Osteocyte (in vitro differentiated cells): ENCODE data around the gene LRRC31. TPM values are rescaled to one million over a fixed set of nuclear protein-coding genes. Genes with fewer than 3 reads are reported as not detected.

ENCODE experiments used
- DNase-seq: peaks from one replicate; pipeline ENCODE4 v3.0.0; 2021; ENCODE audit warnings: mixed read lengths; ENCODE audit not compliant: unreplicated experiment; ENCODE audit errors: extremely low spot score
- H3K27ac Mint-ChIP-seq: one replicate; pipeline ENCODE4 v1.8.0; 2021; ENCODE audit warnings: mild to moderate bottlenecking, mixed read lengths; ENCODE audit not compliant: unreplicated experiment
- H3K27me3 Mint-ChIP-seq: one replicate; pipeline ENCODE4 v1.8.0; 2021; ENCODE audit warnings: mixed read lengths; ENCODE audit not compliant: unreplicated experiment
- H3K36me3 Mint-ChIP-seq: one replicate; pipeline ENCODE4 v1.8.0; 2021; ENCODE audit warnings: mixed read lengths; ENCODE audit not compliant: unreplicated experiment
- H3K4me1 Mint-ChIP-seq: one replicate; pipeline ENCODE4 v1.8.0; 2021; ENCODE audit warnings: mixed read lengths; ENCODE audit not compliant: unreplicated experiment
- H3K4me3 Mint-ChIP-seq: one replicate; pipeline ENCODE4 v1.8.0; 2021; ENCODE audit warnings: mild to moderate bottlenecking, moderate library complexity, mixed read lengths; ENCODE audit not compliant: unreplicated experiment
- H3K9me3 Mint-ChIP-seq: one replicate; pipeline ENCODE4 v1.8.0; 2021; ENCODE audit warnings: mixed read lengths; ENCODE audit not compliant: unreplicated experiment
- total RNA-seq: library from RNA; stranded (reverse); gene quantifications from 2 replicates; pipeline ENCODE4 v1.2.1, GENCODE V29; 2021
- TF ChIP-seq, protein P1 (sequence below): fragments of 200-600 bp; sonication (generic); IDR thresholded peaks from 2 replicates; pipeline ENCODE4 v1.5.0; 2021; ENCODE audit warnings: antibody characterized with exemption, mild to moderate bottlenecking, moderate library complexity

Gene LRRC31
- total RNA-seq, 1 donor from 2014 or later: not detected

DNA sequence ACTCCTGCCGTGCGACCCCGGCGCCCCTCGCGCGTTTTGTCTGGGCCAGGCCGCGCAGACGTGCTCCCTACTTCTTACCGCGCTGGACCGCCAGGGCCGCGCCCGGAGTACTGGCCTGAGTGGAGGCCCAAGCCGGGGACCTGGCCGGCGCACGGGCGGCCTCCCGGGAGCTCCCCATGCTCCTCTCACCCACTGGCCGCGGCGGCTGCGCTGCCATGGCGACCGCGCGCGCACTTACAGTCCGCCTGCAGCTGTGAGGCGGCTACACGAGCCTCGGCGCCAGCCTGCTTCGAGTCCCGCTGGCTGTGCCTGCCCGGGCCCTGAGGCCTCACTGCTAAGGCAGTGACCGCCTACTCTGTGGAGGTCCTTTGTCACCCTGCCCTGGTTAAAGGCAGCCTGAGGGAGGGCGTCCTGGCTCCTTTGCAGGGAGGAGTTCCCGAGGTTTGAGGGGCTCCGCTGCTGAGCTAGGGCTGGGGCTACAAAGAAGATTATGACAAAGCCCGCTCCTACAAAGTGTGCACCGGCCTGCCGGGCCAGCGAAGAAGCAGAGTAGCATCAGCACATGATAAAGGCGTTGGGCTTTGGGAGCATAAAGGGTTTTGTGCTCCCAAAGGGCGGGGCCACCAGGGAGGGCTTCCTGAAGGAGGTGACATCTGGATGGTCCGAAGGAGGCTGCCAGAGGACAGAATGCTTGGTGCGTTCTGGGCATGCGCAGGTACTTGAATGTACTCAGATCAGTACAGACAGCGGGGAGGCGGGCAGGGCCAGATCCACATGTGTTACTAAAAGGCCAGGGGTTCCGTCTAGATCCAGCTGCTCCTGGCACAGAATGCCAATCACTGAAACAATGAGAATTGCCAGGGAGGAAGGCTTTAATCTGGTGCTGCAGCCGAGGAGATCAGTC, 57.2 kb downstream of the LRRC31 start, which contains the start of the genes LRRC34 and LRRIQ4:
TSS of gene LRRC34 (minus strand) at position 573 of the 904 bp plus-strand sequence. CDS start at position 217, 356 bp downstream.
TSS of gene LRRIQ4 (plus strand) at position 539 of the 904 bp plus-strand sequence. CDS start 9,052 bp downstream, outside the sequence.
- DNase-seq: peak; percentile 88
- Mint-ChIP-seq H3K27me3 (no peaks in the 10 kb centered on the region), H3K9me3 (peaks cover 16% of the 10 kb centered on the region), H3K4me3 (peak within 1 kb of the TSS; percentile 76), H3K27ac (peak within 1 kb of the TSS; percentile 87), H3K4me1 (peaks cover 16% of the 10 kb centered on the region), H3K36me3 (no peaks in the 10 kb centered on the region)
- TF ChIP-seq, protein P1, sequence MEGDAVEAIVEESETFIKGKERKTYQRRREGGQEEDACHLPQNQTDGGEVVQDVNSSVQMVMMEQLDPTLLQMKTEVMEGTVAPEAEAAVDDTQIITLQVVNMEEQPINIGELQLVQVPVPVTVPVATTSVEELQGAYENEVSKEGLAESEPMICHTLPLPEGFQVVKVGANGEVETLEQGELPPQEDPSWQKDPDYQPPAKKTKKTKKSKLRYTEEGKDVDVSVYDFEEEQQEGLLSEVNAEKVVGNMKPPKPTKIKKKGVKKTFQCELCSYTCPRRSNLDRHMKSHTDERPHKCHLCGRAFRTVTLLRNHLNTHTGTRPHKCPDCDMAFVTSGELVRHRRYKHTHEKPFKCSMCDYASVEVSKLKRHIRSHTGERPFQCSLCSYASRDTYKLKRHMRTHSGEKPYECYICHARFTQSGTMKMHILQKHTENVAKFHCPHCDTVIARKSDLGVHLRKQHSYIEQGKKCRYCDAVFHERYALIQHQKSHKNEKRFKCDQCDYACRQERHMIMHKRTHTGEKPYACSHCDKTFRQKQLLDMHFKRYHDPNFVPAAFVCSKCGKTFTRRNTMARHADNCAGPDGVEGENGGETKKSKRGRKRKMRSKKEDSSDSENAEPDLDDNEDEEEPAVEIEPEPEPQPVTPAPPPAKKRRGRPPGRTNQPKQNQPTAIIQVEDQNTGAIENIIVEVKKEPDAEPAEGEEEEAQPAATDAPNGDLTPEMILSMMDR: peak; percentile 9

DNA sequence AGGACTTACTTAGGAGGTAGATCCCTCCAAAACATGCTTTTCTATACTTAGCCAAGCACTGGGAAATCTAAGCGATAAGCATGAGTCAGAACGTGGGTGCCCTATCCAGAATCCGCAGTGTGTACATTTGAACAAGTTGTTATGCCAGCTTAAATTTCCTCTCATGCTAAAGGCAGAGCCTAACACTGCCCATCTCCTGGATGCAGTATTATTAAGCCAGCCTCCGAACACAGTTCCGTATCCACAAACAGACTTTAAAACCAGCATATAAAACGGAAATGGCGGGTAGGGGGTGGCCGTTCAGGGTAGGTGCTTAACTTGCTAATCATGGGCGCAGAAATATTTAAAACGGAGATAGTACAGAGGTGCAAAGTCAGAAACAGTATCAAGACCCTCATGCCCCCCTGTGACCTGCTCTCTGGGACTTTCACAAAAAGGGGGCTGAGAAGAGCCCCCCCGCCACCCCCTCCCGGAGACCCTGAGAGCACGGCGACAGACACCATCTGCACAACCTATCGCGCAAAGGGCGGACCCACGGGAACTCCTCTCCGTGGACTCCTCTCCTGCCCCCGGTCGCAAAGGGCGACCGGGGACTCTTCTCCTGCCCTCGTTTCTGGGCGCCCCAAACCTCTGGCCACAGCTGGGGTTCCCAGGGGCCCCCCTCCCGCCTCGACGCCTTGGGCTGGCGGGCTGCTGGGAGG, 58.0 kb downstream of the LRRC31 start:
- TF ChIP-seq, protein P1: no peak
- no peaks in the 10 kb centered on the region for H3K36me3 Mint-ChIP-seq
- peak overlapping the region; percentile 76 for H3K4me3 Mint-ChIP-seq
- no peaks in the 10 kb centered on the region for H3K27me3 Mint-ChIP-seq
- H3K27ac Mint-ChIP-seq: peak overlapping the region; percentile 87
- H3K9me3 Mint-ChIP-seq: peaks cover 12% of the 10 kb centered on the region
- no peak for DNase-seq
- H3K4me1 Mint-ChIP-seq: peaks cover 16% of the 10 kb centered on the region

DNA sequence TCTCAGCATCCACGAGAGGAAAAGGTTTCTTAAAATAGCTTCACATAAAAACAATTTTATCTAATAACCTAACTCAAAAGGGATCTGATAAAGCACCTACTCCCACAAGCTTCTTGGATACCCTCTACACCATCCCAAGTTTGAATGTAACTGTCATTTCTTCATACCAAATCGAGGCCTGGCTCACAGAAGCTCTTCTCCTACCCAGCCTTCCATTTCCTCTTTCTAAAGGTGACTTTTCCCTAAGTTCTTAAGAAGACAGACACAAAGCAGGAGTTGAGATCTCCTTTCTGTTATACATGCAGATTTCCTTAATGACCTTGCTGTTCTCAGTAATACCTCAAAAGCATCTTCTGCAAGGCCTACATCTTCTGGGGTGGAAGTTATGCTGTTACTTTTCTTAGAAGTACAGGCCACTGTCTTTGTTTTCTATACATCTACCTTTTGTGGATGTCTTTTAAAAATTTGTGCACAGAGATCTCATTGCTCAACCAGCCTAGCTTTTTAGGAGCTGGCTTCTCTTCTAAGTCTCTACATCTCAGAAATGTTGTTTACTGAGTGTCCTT, 60.4 kb downstream of the LRRC31 start:
- no peak for DNase-seq
- Mint-ChIP-seq H3K4me3 (no peak overlapping the region), H3K27me3 (no peaks in the 10 kb centered on the region), H3K27ac (no peak overlapping the region), H3K36me3 (no peaks in the 10 kb centered on the region), H3K9me3 (no peaks in the 10 kb centered on the region), H3K4me1 (peaks cover 16% of the 10 kb centered on the region)
- TF ChIP-seq, protein P1: no peak

DNA sequence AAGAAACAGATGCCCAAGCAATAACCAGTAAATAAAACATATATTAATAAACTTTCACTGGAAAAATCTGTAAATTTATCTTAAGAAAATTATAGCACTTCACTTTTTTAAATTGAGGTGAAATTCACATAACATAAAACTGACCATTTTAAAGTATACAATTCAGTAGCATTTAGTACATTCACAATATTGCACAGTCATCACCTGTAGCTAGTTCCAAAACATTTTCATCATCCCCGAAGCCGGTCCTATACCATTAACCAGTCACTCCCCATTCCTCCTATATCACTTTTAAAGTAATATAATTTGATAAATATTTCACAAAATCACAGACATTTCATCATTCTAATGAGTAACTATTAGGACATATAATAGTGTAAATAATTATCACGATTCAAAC, 65.1 kb downstream of the LRRC31 start:
- Mint-ChIP-seq H3K27ac (no peak overlapping the region), H3K4me1 (no peaks in the 10 kb centered on the region), H3K9me3 (no peaks in the 10 kb centered on the region), H3K4me3 (no peak overlapping the region), H3K36me3 (peaks cover 2% of the 10 kb centered on the region), H3K27me3 (no peaks in the 10 kb centered on the region)
- TF ChIP-seq, protein P1: no peak
- DNase-seq: no peak
